Omental fat pad (tissue), 4 donors: ENCODE data around the gene DACH1. TPM values are rescaled to one million over a fixed set of nuclear protein-coding genes. Genes with fewer than 3 reads are reported as not detected.

Source experiments
- ATAC-seq: fragments of 150-250 bp; one replicate; pipeline ENCODE4 v1.9.1; 2016; ENCODE audit warnings: mild to moderate bottlenecking, moderate library complexity; ENCODE audit not compliant: low FRiP score
- DNase-seq: peaks from one replicate; pipeline ENCODE4 v3.0.0-alpha.2; 2019; ENCODE audit warnings: low spot score
- CTCF ChIP-seq, 3 donors: fragments of 450-650 bp; IDR thresholded peaks; one replicate each; pipeline ENCODE4 v1.5.1; 2016 to 2017; ENCODE audit warnings: antibody characterized with exemption in 3 of 3, mild to moderate bottlenecking in 3 of 3, moderate library complexity in 2 of 3
- total RNA-seq, 4 donors: library from RNA; depleted of rRNA; stranded (reverse); fragments of >200 nt; gene quantifications; one replicate each; pipeline ENCODE4 v1.1.0, GENCODE V29; 2016

The DACH1 gene
- total RNA-seq, 4 donors from 2014 or later, result 1.1 to 10.4 (median 2.8) TPM

GRCh38 chr13:71770710-71771109, 96.3 kb downstream of the DACH1 start:
- ATAC-seq (no peak), DNase-seq (no peak)
- no peak for TF ChIP-seq CTCF (IDR thresholded peaks at IDR 0.05)

GRCh38 chr13:71768881-71769280, 98.1 kb downstream of the DACH1 start:
- TF ChIP-seq CTCF (IDR thresholded peaks at IDR 0.05), result no peak
- DNase-seq, result no peak
- no peak for ATAC-seq

GRCh38 chr13:71759651-71760511, 107.1 kb downstream of the DACH1 start:
- ATAC-seq, result no peak

GRCh38 chr13:71758828-71759227, 108.2 kb downstream of the DACH1 start:
- no peak for ATAC-seq
- no peak for DNase-seq
- TF ChIP-seq CTCF (IDR thresholded peaks at IDR 0.05), result no peak

More at GRCh38 chr13:71759651-71760511, 107.1 kb downstream of the DACH1 start:
- no peak for DNase-seq
- no peak for TF ChIP-seq CTCF (IDR thresholded peaks at IDR 0.05)

GRCh38 chr13:71754407-71754974, 112.5 kb downstream of the DACH1 start:
- DNase-seq (no peak), ATAC-seq (no peak)
- TF ChIP-seq CTCF (IDR thresholded peaks at IDR 0.05), result no peak

GRCh38 chr13:71752775-71753513, 114.1 kb downstream of the DACH1 start:
- DNase-seq (no peak), ATAC-seq (no peak)
- no peak for TF ChIP-seq CTCF (IDR thresholded peaks at IDR 0.05)
